H1 (cell line): ENCODE measurements around the gene TECRL. TPM values are rescaled to one million over a fixed set of nuclear protein-coding genes. Genes with fewer than 3 reads are reported as not detected.

Experiments used
- CTCF ChIA-PET: fragments of 300-600 bp; sonication (Branson Sonifier 250); formaldehyde crosslinking; loops from one replicate; lab custom pipeline; 2021; ENCODE audit not compliant: partially characterized antibody; lab: Charles Lee
- POLR2A ChIA-PET: fragments of 300-600 bp; sonication (Branson Sonifier 250); formaldehyde crosslinking; loops from one replicate; lab custom pipeline; 2021; ENCODE audit warnings: inconsistent platforms; ENCODE audit not compliant: partially characterized antibody; lab: Charles Lee
- DNase-seq, 2 experiments: peaks; one replicate each; pipeline versions ENCODE4 v3.0.0 to v3.0.0-alpha.2; 2010 to 2022; ENCODE audit warnings: low spot score in 2 of 2, low read depth in 1 of 2, mixed read lengths in 1 of 2
- FAIRE-seq: peaks from 2 replicates; lab custom pipeline; 2011; peaks lifted over from hg19 to GRCh38; lab: Jason Lieb, UNC
- H2AFZ ChIP-seq: 2 replicates; pipeline ENCODE4 v1.8.1; 2012; ENCODE audit warnings: low read length, inconsistent platforms
- H2AK5ac ChIP-seq: 2 replicates; pipeline ENCODE4 v1.6.1; 2013; ENCODE audit warnings: low read depth, low read length
- H2BK120ac ChIP-seq: replicated peaks from 2 replicates; pipeline ENCODE3; 2013; ENCODE audit warnings: low read depth, low read length, inconsistent platforms
- H2BK12ac ChIP-seq: 2 replicates; pipeline ENCODE4 v1.6.1; 2013; ENCODE audit warnings: low read depth, low read length
- H2BK15ac ChIP-seq: 2 replicates; pipeline ENCODE4 v1.6.1; 2013; ENCODE audit warnings: low read length
- H2BK20ac ChIP-seq: 2 replicates; pipeline ENCODE4 v1.6.1; 2013; ENCODE audit warnings: low read length
- H2BK5ac ChIP-seq: 2 replicates; pipeline ENCODE4 v1.6.1; 2013; ENCODE audit warnings: low read depth, low read length
- H3K14ac ChIP-seq: 2 replicates; pipeline ENCODE4 v1.6.1; 2013; ENCODE audit warnings: inconsistent platforms; ENCODE audit not compliant: insufficient read length
- H3K18ac ChIP-seq: 2 replicates; pipeline ENCODE4 v1.6.1; 2013; ENCODE audit warnings: low read length; ENCODE audit errors: extremely low read depth
- H3K23ac ChIP-seq: 2 replicates; pipeline ENCODE4 v1.6.1; 2013; ENCODE audit warnings: inconsistent platforms; ENCODE audit not compliant: insufficient read length
- H3K23me2 ChIP-seq: 2 replicates; pipeline ENCODE4 v1.6.1; 2013; ENCODE audit warnings: low read depth, low read length
- H3K27ac ChIP-seq: 2 replicates; pipeline ENCODE4 v1.6.1; 2011; ENCODE audit warnings: low read depth, low read length, inconsistent platforms
- H3K27me3 ChIP-seq, 4 experiments: replicated peaks in 1 of 4; 1 replicate in 1 of 4; 2 replicates in 3 of 4; pipeline versions ENCODE4 v1.6.1 to v1.8.1; 2011 to 2013; ENCODE audit warnings: low read length in 3 of 4, mild to moderate bottlenecking in 3 of 4, inconsistent platforms in 2 of 4, mixed read lengths in 2 of 4, moderate library complexity in 1 of 4; ENCODE audit not compliant: control insufficient read depth in 3 of 4, insufficient read depth in 3 of 4; ENCODE audit errors: extremely low read depth in 1 of 4
- H3K36me3 ChIP-seq, 4 experiments: 2 replicates each; pipeline versions ENCODE4 v1.6.1 to v1.8.1; 2011 to 2013; ENCODE audit warnings: mild to moderate bottlenecking in 4 of 4, low read length in 3 of 4, moderate library complexity in 2 of 4, control low read depth in 1 of 4, inconsistent platforms in 1 of 4; ENCODE audit not compliant: insufficient read depth in 4 of 4, control insufficient read depth in 2 of 4
- H3K4ac ChIP-seq: replicated peaks from 2 replicates; pipeline ENCODE3; 2013; ENCODE audit warnings: low read length, low read depth, mixed read lengths, inconsistent platforms; ENCODE audit not compliant: insufficient read length
- H3K4me1 ChIP-seq, 4 experiments: replicated peaks in 1 of 4; 1 replicate in 1 of 4; 2 replicates in 3 of 4; pipeline versions ENCODE4 v1.6.1 to v1.8.1; 2011 to 2013; ENCODE audit warnings: low read length in 3 of 4, inconsistent platforms in 2 of 4, mixed read lengths in 1 of 4; ENCODE audit not compliant: insufficient read depth in 4 of 4, control insufficient read depth in 3 of 4
- H3K4me2 ChIP-seq, 2 experiments: 2 replicates each; pipeline versions ENCODE4 v1.6.1 to v1.8.1; 2011 to 2013; ENCODE audit warnings: low read depth in 2 of 2, low read length in 2 of 2, control low read depth in 1 of 2, inconsistent platforms in 1 of 2, mild to moderate bottlenecking in 1 of 2; ENCODE audit not compliant: insufficient read depth in 1 of 2
- H3K4me3 ChIP-seq, 4 experiments: fragments of 200-600, 300-600 bp in 1 of 4; sonication (generic), shearing (Covaris generic), sonication (Bioruptor Twin) in 1 of 4; 2 replicates each; pipeline versions ENCODE4 v1.5.1 to v1.8.1; 2011 to 2016; ENCODE audit warnings: low read length in 4 of 4, low read depth in 3 of 4, control low read depth in 2 of 4, inconsistent platforms in 2 of 4, mild to moderate bottlenecking in 2 of 4, mixed read lengths in 1 of 4, moderate library complexity in 1 of 4; ENCODE audit not compliant: insufficient read depth in 2 of 4; ENCODE audit errors: extremely low read depth in 1 of 4
- H3K56ac ChIP-seq: replicated peaks from 2 replicates; pipeline ENCODE3; 2013; ENCODE audit warnings: low read depth, mild to moderate bottlenecking, mixed read lengths, low read length, inconsistent platforms; ENCODE audit not compliant: insufficient read length
- H3K79me1 ChIP-seq: 2 replicates; pipeline ENCODE4 v1.6.1; 2013; ENCODE audit warnings: low read depth, low read length, control low read depth
- H3K79me2 ChIP-seq, 2 experiments: 2 replicates each; pipeline versions ENCODE4 v1.6.1 to v1.8.1; 2012 to 2013; ENCODE audit warnings: low read length in 2 of 2, mild to moderate bottlenecking in 2 of 2, inconsistent platforms in 1 of 2; ENCODE audit not compliant: insufficient read depth in 2 of 2, control insufficient read depth in 1 of 2
- H3K9ac ChIP-seq, 4 experiments: replicated peaks in 1 of 4; 1 replicate in 1 of 4; 2 replicates in 3 of 4; pipeline versions ENCODE4 v1.6.1 to v1.8.1; 2011 to 2013; ENCODE audit warnings: low read depth in 3 of 4, low read length in 3 of 4, control low read depth in 2 of 4, mild to moderate bottlenecking in 2 of 4, moderate library complexity in 2 of 4, inconsistent platforms in 1 of 4; ENCODE audit errors: extremely low read depth in 1 of 4
- H3K9me3 ChIP-seq, 2 experiments: 2 replicates each; pipeline versions ENCODE4 v1.6.1 to v1.8.1; 2012 to 2013; ENCODE audit warnings: mild to moderate bottlenecking in 2 of 2, moderate library complexity in 2 of 2, control low read depth in 1 of 2, inconsistent platforms in 1 of 2, low read depth in 1 of 2, low read length in 1 of 2, mixed read lengths in 1 of 2; ENCODE audit not compliant: insufficient read depth in 2 of 2
- H4K20me1 ChIP-seq, 2 experiments: replicated peaks in 1 of 2; 2 replicates each; pipeline versions ENCODE3 to v1.8.1; 2011 to 2013; ENCODE audit warnings: inconsistent platforms in 2 of 2, low read length in 2 of 2, mild to moderate bottlenecking in 1 of 2; ENCODE audit not compliant: insufficient read depth in 2 of 2, control insufficient read depth in 1 of 2
- H4K5ac ChIP-seq: 2 replicates; pipeline ENCODE4 v1.6.1; 2013; ENCODE audit warnings: low read length, low read depth, mixed read lengths, inconsistent platforms; ENCODE audit not compliant: insufficient read length
- H4K8ac ChIP-seq: 2 replicates; pipeline ENCODE4 v1.8.0; 2013; ENCODE audit warnings: mild to moderate bottlenecking, moderate library complexity, low read length, inconsistent platforms; ENCODE audit not compliant: insufficient read depth; ENCODE audit errors: extremely low read depth
- H4K91ac ChIP-seq: replicated peaks from 2 replicates; pipeline ENCODE3; 2013; ENCODE audit warnings: low read length, mixed read lengths, inconsistent platforms; ENCODE audit not compliant: insufficient read length
- CREB1 ChIP-seq: IDR thresholded peaks from 2 replicates; pipeline ENCODE4 v1.6.1; 2012; ENCODE audit warnings: inconsistent platforms
- RFX5 ChIP-seq: IDR thresholded peaks from 2 replicates; pipeline ENCODE4 v1.6.1; 2011; ENCODE audit warnings: low read depth, low read length, improper control_type of control experiment, borderline replicate concordance
- SP2 ChIP-seq: IDR thresholded peaks from 2 replicates; pipeline ENCODE4 v1.6.1; 2012; ENCODE audit warnings: mild to moderate bottlenecking, low read length, inconsistent platforms
- WGBS, 2 experiments: shearing (Covaris generic) in 1 of 2; methylation state at CpG; one replicate each; pipeline versions ENCODE4 v1.1.6 to v1.1.7; 2013 to 2015; ENCODE audit warnings: low lambda C conversion rate in 2 of 2, mixed read lengths in 2 of 2, inconsistent platforms in 1 of 2, low coverage in 1 of 2, missing lambda C conversion rate in 1 of 2; ENCODE audit not compliant: insufficient replicate concordance in 2 of 2, insufficient coverage in 1 of 2, insufficient read length in 1 of 2; ENCODE audit errors: extremely low coverage in 1 of 2, missing lambda C conversion rate in 1 of 2; 5-methylcytosine and 5-hydroxymethylcytosine counted together
- long read RNA-seq, 2 experiments: library from RNA in 1 of 2; library from capped mRNA in 1 of 2; stranded (forward); transcript quantifications; one replicate each; pipeline ENCODE4 v2.0.0, GENCODE V29; 2021; ENCODE audit warnings: inconsistent platforms in 1 of 2
- polyA minus RNA-seq, 3 experiments: library from RNA; depleted of rRNA, polyadenylated mRNA; stranded (reverse); fragments of >200 nt; gene quantifications; 1 replicate in 2 of 3; 2 replicates in 1 of 3; pipeline ENCODE4 v1.2.3, GENCODE V29; 2011
- polyA plus RNA-seq, 7 experiments: library from polyadenylated mRNA; depleted of rRNA in 3 of 7; stranded (reverse) in 5 of 7; unstranded in 2 of 7; fragments of >200 nt in 5 of 7; fragments of 200-250 nt in 2 of 7; gene quantifications; 1 replicate in 5 of 7; 2 replicates in 1 of 7; 4 replicates in 1 of 7; pipeline versions ENCODE4 v1.2.1 to v1.2.3, GENCODE V29; 2011 to 2013; ENCODE audit warnings: missing spikeins in 2 of 7, mixed read lengths in 2 of 7
- total RNA-seq: library from RNA; stranded (reverse); fragmentation: NEBNext Ultra II Directional; extraction: Animal tissue kit (Norgen Biotek cat#: 25700); gene quantifications from 2 replicates; pipeline ENCODE4 v1.2.1, GENCODE V29; 2021

Gene TECRL
- total RNA-seq (not detected in 2 replicates), polyA plus RNA-seq (2011; rRNA removed) (not detected in 2 replicates), polyA minus RNA-seq (2011; rRNA and poly(A)+ RNA removed) (not detected in 2 replicates)
- not detected for polyA plus RNA-seq (2011; cell fraction: cytosol; rRNA removed)
- not detected for polyA plus RNA-seq (2011; cell fraction: nucleus; rRNA removed)
- polyA plus RNA-seq (2012, experiment 1 of 2) = not detected in 4 replicates
- not detected for polyA plus RNA-seq (2012, experiment 2 of 2)
- polyA plus RNA-seq (2013, experiment 1 of 2) = not detected
- polyA plus RNA-seq (2013, experiment 2 of 2) = not detected
- not detected for polyA minus RNA-seq (2011; cell fraction: cytosol; rRNA and poly(A)+ RNA removed)
- polyA minus RNA-seq (2011; cell fraction: nucleus; rRNA and poly(A)+ RNA removed) = not detected
- long read RNA-seq, experiment 1 = 0 reads
- long read RNA-seq, experiment 2 = 0 reads

- no peak within 1 kb of the TSS for H2AFZ ChIP-seq
- no peak within 1 kb of the TSS for H3K23ac ChIP-seq
- no peaks in the 10 kb centered on the region for H3K4me1 ChIP-seq
- 95% methylated on average over 4 of the region's 4 CpGs; no CpG with 5 or more reads in 1 of the 2 experiments for WGBS, 2 experiments
- H3K36me3 ChIP-seq = no peaks in the 10 kb centered on the region
- H3K18ac ChIP-seq = no peak within 1 kb of the TSS
- no peak within 1 kb of the TSS for H2BK15ac ChIP-seq
- H3K4ac ChIP-seq = no peak within 1 kb of the TSS
- no peak within 1 kb of the TSS for H3K14ac ChIP-seq
- no peak within 1 kb of the TSS for H2BK120ac ChIP-seq
- no peak within 1 kb of the TSS for H3K9ac ChIP-seq
- no peak within 1 kb of the TSS for H4K91ac ChIP-seq
- H2BK5ac ChIP-seq = no peak within 1 kb of the TSS
- H2AK5ac ChIP-seq = no peak within 1 kb of the TSS
- no peaks in the 10 kb centered on the region for H3K9me3 ChIP-seq
- no peak within 1 kb of the TSS for H3K56ac ChIP-seq
- H4K5ac ChIP-seq = no peak within 1 kb of the TSS
- CTCF ChIA-PET = no interaction called here
- H3K79me1 ChIP-seq = no peaks in the 10 kb centered on the region
- no peak within 1 kb of the TSS for H3K27ac ChIP-seq
- H4K8ac ChIP-seq = no peak within 1 kb of the TSS
- no peaks in the 10 kb centered on the region for H4K20me1 ChIP-seq
- H2BK20ac ChIP-seq = no peak within 1 kb of the TSS
- H3K27me3 ChIP-seq = no peaks in the 10 kb centered on the region
- no peak within 1 kb of the TSS for H3K4me3 ChIP-seq
- H3K79me2 ChIP-seq = no peaks in the 10 kb centered on the region
- no peaks in the 10 kb centered on the region for H3K23me2 ChIP-seq
- FAIRE-seq (no peak), DNase-seq (no peak)
- POLR2A ChIA-PET = no interaction called here
- no peak within 1 kb of the TSS for H2BK12ac ChIP-seq
- no peak within 1 kb of the TSS for H3K4me2 ChIP-seq
- TF ChIP-seq CREB1 (no peak), RFX5 (no peak), SP2 (no peak)
These were observed at the start of gene TECRL for GRCh38 chr4:64409300-64409699. Gene TECRL (minus strand): TSS chr4:64409450. CDS start chr4:64409351, 99 bp downstream.
